NAMALWA (cell line): ENCODE results near the gene CPEB3.
A peak's percentile ranks its signal among the peaks of the same experiment; 100 is the strongest.
"Not testable (repeated sequence)": the region's sequence is repeated elsewhere in the genome, so short reads cannot be mapped to it uniquely, and the experiment has no call there.

ENCODE experiments used
- DNase-seq: peaks from one replicate; pipeline ENCODE4 v3.0.0-alpha.2; 2015; ENCODE audit warnings: low spot score

Gene CPEB3

GRCh38 chr10:92102601-92103213 lies 188.2 kb downstream of the CPEB3 start:
- no peak for DNase-seq

GRCh38 chr10:92094960-92095359 lies 195.9 kb downstream of the CPEB3 start:
- DNase-seq = no peak

GRCh38 chr10:92091965-92092364 lies 198.9 kb downstream of the CPEB3 start:
- no peak for DNase-seq

GRCh38 chr10:92087750-92088395 lies 203.0 kb downstream of the CPEB3 start:
- DNase-seq = peak; percentile 94

GRCh38 chr10:92082583-92083280 lies 208.1 kb downstream of the CPEB3 start:
- no peak for DNase-seq

- no peak for DNase-seq
Observed at GRCh38 chr10:92081641-92082040, 209.2 kb downstream of the CPEB3 start.

GRCh38 chr10:92080244-92080643 lies 210.6 kb downstream of the CPEB3 start:
- DNase-seq = no peak

- no peak for DNase-seq
Observed at GRCh38 chr10:92079003-92079402, 211.9 kb downstream of the CPEB3 start.

GRCh38 chr10:92076722-92077121 lies 214.2 kb downstream of the CPEB3 start:
- no peak for DNase-seq

- no peak for DNase-seq
Observed at GRCh38 chr10:92075829-92076228, 215.0 kb downstream of the CPEB3 start.

- peak; percentile 59 for DNase-seq
Observed at GRCh38 chr10:92074126-92074887, 216.6 kb downstream of the CPEB3 start.

- no peak for DNase-seq
Observed at GRCh38 chr10:92068900-92069299, 222.0 kb downstream of the CPEB3 start.

GRCh38 chr10:92066386-92066785 lies 224.5 kb downstream of the CPEB3 start:
- no peak for DNase-seq

- no peak for DNase-seq
Observed at GRCh38 chr10:92064506-92064905, 226.4 kb downstream of the CPEB3 start.

GRCh38 chr10:92062273-92062672 lies 228.6 kb downstream of the CPEB3 start:
- DNase-seq = no peak

GRCh38 chr10:92054807-92055206 lies 236.1 kb downstream of the CPEB3 start:
- DNase-seq = no peak

- no peak for DNase-seq
Observed at GRCh38 chr10:92052741-92053140, 238.1 kb downstream of the CPEB3 start.

- DNase-seq = no peak
Observed at GRCh38 chr10:92052088-92052487, 238.8 kb downstream of the CPEB3 start.

GRCh38 chr10:92047215-92047614 lies 243.7 kb downstream of the CPEB3 start:
- no peak for DNase-seq

GRCh38 chr10:92045641-92046106 lies 245.2 kb downstream of the CPEB3 start:
- no peak for DNase-seq

GRCh38 chr10:92042541-92042940 lies 248.3 kb downstream of the CPEB3 start:
- DNase-seq = no peak

GRCh38 chr10:92038949-92039348 lies 251.9 kb downstream of the CPEB3 start:
- no peak for DNase-seq

GRCh38 chr10:92033070-92033469 lies 257.8 kb downstream of the CPEB3 start:
- DNase-seq = not testable (repeated sequence)
